ENCODE data around the gene AOC2. TPM values are rescaled to one million over a fixed set of nuclear protein-coding genes. Genes with fewer than 3 reads are reported as not detected.

Gene AOC2
- total and polyA plus RNA-seq, 2 of the 8 experiments (the other 6 are each of a cell fraction or from before 2014, with no cell fraction given), result 4.2 to 4.7 TPM

DNA sequence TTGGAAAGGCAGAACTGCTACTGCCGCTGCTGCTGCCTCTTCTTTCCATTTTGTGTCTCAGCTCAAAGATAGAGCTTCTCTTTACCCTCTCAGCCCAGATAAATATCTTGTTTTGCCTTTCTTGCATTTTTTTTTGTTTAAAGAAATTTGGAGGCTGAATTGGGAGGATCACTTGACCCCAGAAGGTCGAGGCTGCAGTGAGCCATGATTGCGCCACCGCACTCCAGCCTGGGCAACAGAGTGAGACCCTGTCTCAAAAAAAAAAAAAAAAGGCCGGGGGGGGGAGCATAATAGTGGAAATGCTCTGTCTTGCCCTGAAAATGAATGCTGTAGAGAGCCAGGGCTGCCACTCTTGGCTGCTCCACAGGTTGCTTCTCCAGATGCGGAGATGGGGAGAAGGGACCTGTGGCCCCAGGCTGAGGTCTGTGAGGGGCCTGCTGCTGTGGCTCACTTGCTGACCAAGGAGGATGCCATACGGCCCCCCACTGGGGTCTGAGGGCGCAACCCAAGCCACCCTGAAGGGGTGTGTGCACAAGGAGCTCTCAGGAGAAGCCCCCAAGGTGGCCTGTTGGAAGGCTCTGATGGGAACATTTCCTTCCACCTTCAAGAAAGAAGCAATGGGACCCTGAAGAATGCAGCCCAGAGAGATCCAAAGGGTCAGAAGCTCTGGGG lies 34.7 kb downstream of the AOC2 start:
- no peak overlapping the region for H2BK5ac ChIP-seq (ENCODE audit: low read depth, low read length)
- H3K27ac ChIP-seq (ENCODE audit: low read depth, low read length), result no peak overlapping the region
- ChIA-PET CTCF (ENCODE audit: partially characterized antibody) (interaction anchor here (0.6 to 2.5 kb wide), 10 partner anchors 9 to 1004 kb away, joined by 3 to 11 read pairs (median 4); partner anchors contain the start of gene AOC2), POLR2A (ENCODE audit: partially characterized antibody) (interaction anchor here (0.5 to 1.7 kb wide), 10 partner anchors 9 to 728 kb away, joined by 3 to 6 read pairs (median 4); partner anchors contain the start of genes BRCA1 and RPL27)
- H2BK20ac ChIP-seq (ENCODE audit: low read length), result no peak overlapping the region
- 0 out of 4 replicates have a peak overlapping the region, but pooled peaks of 1 of the 2 experiments have one; percentile 38 for H3K4me2 ChIP-seq (ENCODE audit: insufficient read depth in 1 of 2, low read depth in 2 of 2, low read length in 2 of 2)
- no peak overlapping the region for H2AFZ ChIP-seq (ENCODE audit: low read length)
- H3K9me3 ChIP-seq (ENCODE audit: insufficient read depth in 2 of 2, low read depth in 1 of 2, low read length in 1 of 2), result no peaks in the 10 kb centered on the region
- no peak overlapping the region for H2BK120ac ChIP-seq (replicated peaks; ENCODE audit: low read depth, low read length)
- H3K4ac ChIP-seq (replicated peaks; ENCODE audit: insufficient read length, low read depth, low read length), result no peak overlapping the region
- no peak overlapping the region for H4K8ac ChIP-seq (ENCODE audit: extremely low read depth, insufficient read depth, low read length)
- H2BK15ac ChIP-seq (ENCODE audit: low read length), result no peak overlapping the region
- WGBS, 2 experiments (ENCODE audit: extremely low coverage in 1 of 2, insufficient coverage in 1 of 2, insufficient read length in 1 of 2, insufficient replicate concordance in 2 of 2, low coverage in 1 of 2, low lambda C conversion rate in 2 of 2, missing lambda C conversion rate in 1 of 2), result 91% methylated on average over 7 of the region's 8 CpGs; no CpG with 5 or more reads in 1 of the 2 experiments
- FAIRE-seq, result no peak
- 0 out of 2 replicates have a peak overlapping the region, but pooled peaks have one; percentile 24 for H2AK5ac ChIP-seq (ENCODE audit: low read depth, low read length)
- no peaks in the 10 kb centered on the region for H4K20me1 ChIP-seq (replicated peaks in 1 of 2; ENCODE audit: control insufficient read depth in 1 of 2, insufficient read depth in 2 of 2, low read length in 2 of 2)
- no peak overlapping the region for H3K18ac ChIP-seq (ENCODE audit: extremely low read depth, low read length)
- H3K9ac ChIP-seq (replicated peaks in 1 of 4; ENCODE audit: extremely low read depth in 1 of 4, low read depth in 3 of 4, low read length in 3 of 4), result no peak overlapping the region
- no peaks in the 10 kb centered on the region for H3K79me1 ChIP-seq (ENCODE audit: low read depth, low read length)
- H3K23me2 ChIP-seq (ENCODE audit: low read depth, low read length), result no peaks in the 10 kb centered on the region; the same call in 1 of the 2 replicates
- H3K56ac ChIP-seq (replicated peaks; ENCODE audit: insufficient read length, low read depth, low read length), result no peak overlapping the region
- H3K79me2 ChIP-seq (ENCODE audit: control insufficient read depth in 1 of 2, insufficient read depth in 2 of 2, low read length in 2 of 2), result no peaks in the 10 kb centered on the region
- no peak overlapping the region for H3K23ac ChIP-seq (ENCODE audit: insufficient read length)
- 0 out of 2 replicates have a peak overlapping the region, but pooled peaks have one; percentile 75 for H2BK12ac ChIP-seq (ENCODE audit: low read depth, low read length)
- H4K5ac ChIP-seq (ENCODE audit: insufficient read length, low read depth, low read length), result no peak overlapping the region
- no peak for DNase-seq (ENCODE audit: low read depth in 1 of 2, low spot score in 2 of 2)
- no peak overlapping the region for H3K4me3 ChIP-seq (ENCODE audit: extremely low read depth in 1 of 4, insufficient read depth in 2 of 4, low read depth in 3 of 4, low read length in 4 of 4)
- no peak overlapping the region for H4K91ac ChIP-seq (replicated peaks; ENCODE audit: insufficient read length, low read length)
- no peak for TF ChIP-seq PHF8 (conservative IDR thresholded peaks at IDR 0.05; ENCODE audit: low read depth, low read length)
- peaks cover 0 to 5% (median 0%) of the 10 kb centered on the region in 4 experiments; a peak in 4 of 7 replicates for H3K27me3 ChIP-seq (replicated peaks in 1 of 4; ENCODE audit: control insufficient read depth in 3 of 4, extremely low read depth in 1 of 4, insufficient read depth in 3 of 4, low read length in 3 of 4)
- H3K14ac ChIP-seq (ENCODE audit: insufficient read length), result no peak overlapping the region
- peaks cover 0 to 8% (median 5%) of the 10 kb centered on the region in 4 experiments; a peak in 4 of 7 replicates for H3K4me1 ChIP-seq (replicated peaks in 1 of 4; ENCODE audit: control insufficient read depth in 3 of 4, insufficient read depth in 4 of 4, low read length in 3 of 4)
- no peaks in the 10 kb centered on the region for H3K36me3 ChIP-seq (ENCODE audit: control insufficient read depth in 2 of 4, insufficient read depth in 4 of 4, low read length in 3 of 4)
